ENCODE results near the gene SLC24A3. TPM values are rescaled to one million over a fixed set of nuclear protein-coding genes. Genes with fewer than 3 reads are reported as not detected.

SLC24A3 gene
- total RNA-seq, 4 donors from 2014 or later = 4.2 to 6.4 (median 5.6) TPM

GRCh38 chr20:19757487-19758132 is 545.2 kb downstream of the SLC24A3 start:
- Histone ChIP-seq H3K27me3 (no peaks in the 10 kb centered on the region), H3K4me3 (peak overlapping the region; percentile 65), H3K9me3 (no peaks in the 10 kb centered on the region), H3K27ac (peak overlapping the region; percentile 96), H3K36me3 (no peaks in the 10 kb centered on the region), H3K4me1 (peaks cover 40% of the 10 kb centered on the region)
- WGBS = 0% methylated on average over 39 of the region's 45 CpGs
- peak; percentile 93 to 94 for DNase-seq (ENCODE audit: low spot score in 2 of 2)
- no peak for TF ChIP-seq EP300 (IDR thresholded peaks at IDR 0.05)
- TF ChIP-seq POLR2A (IDR thresholded peaks at IDR 0.05) = no peak
- TF ChIP-seq POLR2AphosphoS5 (IDR thresholded peaks at IDR 0.05) = no peak
- no peak for TF ChIP-seq CTCF (IDR thresholded peaks at IDR 0.05)

DNA sequence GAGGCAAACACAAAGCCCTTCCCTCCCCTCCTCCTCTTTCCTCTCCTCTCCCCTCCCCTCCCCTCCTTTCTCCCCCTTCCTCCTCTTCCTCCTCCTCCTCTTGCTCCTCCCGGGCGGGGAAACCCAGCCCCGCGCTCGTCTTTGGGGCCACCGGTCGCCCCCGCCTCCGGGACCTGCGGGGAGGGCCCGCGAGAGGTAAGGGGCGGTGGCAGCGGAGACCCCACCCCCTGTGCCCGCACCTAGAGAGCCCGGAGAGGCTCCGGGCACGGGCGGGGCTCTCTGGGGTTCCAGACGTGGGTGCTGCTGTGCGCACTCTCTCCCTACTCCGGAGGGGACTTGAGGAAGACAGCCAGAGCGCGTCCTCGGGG is 545.7 kb downstream of the SLC24A3 start, which contains the start of gene RIN2:
TSS of gene RIN2 (plus strand) at position 126 of the 368 bp plus-strand sequence. CDS start 131,344 bp downstream, outside the sequence.
- no peak for TF ChIP-seq POLR2A (IDR thresholded peaks at IDR 0.05)
- DNase-seq (ENCODE audit: low spot score in 2 of 2) = peak in 1 of 2 donors; percentile 83
- 0% methylated on average over 3 of the region's 25 CpGs for WGBS

GRCh38 chr20:19758501-19759331 is 546.3 kb downstream of the SLC24A3 start:
- H3K9me3 ChIP-seq = no peaks in the 10 kb centered on the region
- no peaks in the 10 kb centered on the region for H3K36me3 ChIP-seq
- no peaks in the 10 kb centered on the region for H3K27me3 ChIP-seq
- peaks cover 40% of the 10 kb centered on the region for H3K4me1 ChIP-seq
- DNase-seq (ENCODE audit: low spot score in 2 of 2) = peak; percentile 85 to 88
- 6% methylated on average over 43 of the region's 54 CpGs for WGBS
- peak in 1 of 2 donors; percentile 10 for TF ChIP-seq CTCF (IDR thresholded peaks at IDR 0.05)
- TF ChIP-seq EP300 (IDR thresholded peaks at IDR 0.05) = no peak
- peak in 1 of 2 donors; percentile 20 for TF ChIP-seq POLR2A (IDR thresholded peaks at IDR 0.05)
- TF ChIP-seq POLR2AphosphoS5 (IDR thresholded peaks at IDR 0.05) = peak in 1 of 3 donors; percentile 19
- H3K27ac ChIP-seq = peak overlapping the region; percentile 96
- H3K4me3 ChIP-seq = peak overlapping the region; percentile 65

More for the DNA sequence above, 545.7 kb downstream of the SLC24A3 start, which contains the start of gene RIN2:
- Histone ChIP-seq H3K4me1 (peaks cover 40% of the 10 kb centered on the region), H3K4me3 (peak within 1 kb of the TSS; percentile 65), H3K27ac (peak within 1 kb of the TSS; percentile 96), H3K27me3 (no peaks in the 10 kb centered on the region), H3K36me3 (no peaks in the 10 kb centered on the region), H3K9me3 (no peaks in the 10 kb centered on the region)

DNA sequence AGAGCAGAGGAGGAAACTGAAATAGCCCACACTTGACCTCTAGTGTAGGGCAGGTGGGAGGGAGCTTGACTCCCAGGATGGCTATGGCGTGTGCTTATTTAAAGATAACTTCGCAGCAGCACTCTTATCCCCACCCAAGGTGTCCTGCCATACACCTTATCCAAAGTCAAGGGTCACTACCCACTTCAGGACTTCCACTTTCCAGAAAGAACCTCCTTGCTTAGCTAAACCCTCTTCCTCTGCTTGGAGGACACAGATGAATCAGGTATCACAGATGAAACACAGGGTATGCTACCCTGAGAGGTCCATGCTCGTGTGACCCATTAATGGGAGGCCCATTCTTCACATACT is 547.9 kb downstream of the SLC24A3 start:
- H3K9me3 ChIP-seq = no peaks in the 10 kb centered on the region
- H3K27ac ChIP-seq = peak overlapping the region; percentile 96
- DNase-seq (ENCODE audit: low spot score in 2 of 2) = no peak
- 90% methylated on average over 3 of the region's 3 CpGs for WGBS
- H3K36me3 ChIP-seq = no peaks in the 10 kb centered on the region
- TF ChIP-seq POLR2AphosphoS5 (IDR thresholded peaks at IDR 0.05) (no peak), CTCF (IDR thresholded peaks at IDR 0.05) (no peak), EP300 (IDR thresholded peaks at IDR 0.05) (no peak), POLR2A (IDR thresholded peaks at IDR 0.05) (no peak)
- H3K27me3 ChIP-seq = no peaks in the 10 kb centered on the region
- H3K4me1 ChIP-seq = peaks cover 40% of the 10 kb centered on the region
- H3K4me3 ChIP-seq = no peak overlapping the region

GRCh38 chr20:19761326-19761725 is 548.9 kb downstream of the SLC24A3 start:
- no peak overlapping the region for H3K27ac ChIP-seq

More at GRCh38 chr20:19761326-19761725, 548.9 kb downstream of the SLC24A3 start:
- Histone ChIP-seq H3K27me3 (no peaks in the 10 kb centered on the region), H3K36me3 (no peaks in the 10 kb centered on the region), H3K9me3 (no peaks in the 10 kb centered on the region), H3K4me1 (peaks cover 45% of the 10 kb centered on the region), H3K4me3 (no peak overlapping the region)
- no peak for DNase-seq (ENCODE audit: low spot score in 2 of 2)
- TF ChIP-seq POLR2A (IDR thresholded peaks at IDR 0.05) (no peak), EP300 (IDR thresholded peaks at IDR 0.05) (no peak), CTCF (IDR thresholded peaks at IDR 0.05) (no peak)

All from suprapubic skin (tissue), 4 donors.